Left lung (tissue), 10 donors: ENCODE results near the gene EDN1. TPM values are rescaled to one million over a fixed set of nuclear protein-coding genes. Genes with fewer than 3 reads are reported as not detected.

ENCODE experiments used
- ATAC-seq: fragments of 200-7000 bp; cut with Tn5 transposase; one replicate; pipeline ENCODE4 v1.9.1; 2020; ENCODE audit warnings: moderate library complexity
- DNase-seq, 4 donors: peaks; one replicate each; pipeline ENCODE4 v3.0.0-alpha.2; 2013 to 2020
- H3K27ac ChIP-seq, 2 donors: fragments of 200-600 bp; sonication (generic) in 1 of 2; one replicate each; pipeline versions ENCODE4 v1.5.0 to v1.8.0; 2020 to 2021
- H3K27me3 ChIP-seq, 2 donors: fragments of 200-600 bp; sonication (generic) in 1 of 2; one replicate each; pipeline versions ENCODE4 v1.5.0 to v1.8.0; 2020 to 2021
- H3K36me3 ChIP-seq, 2 donors: fragments of 200-600 bp; sonication (generic) in 1 of 2; one replicate each; pipeline versions ENCODE4 v1.5.0 to v1.8.0; 2020 to 2021
- H3K4me1 ChIP-seq, 2 donors: fragments of 200-600 bp; one replicate each; pipeline ENCODE4 v1.8.0; 2021
- H3K4me3 ChIP-seq, 2 donors: fragments of 200-600 bp; sonication (generic) in 1 of 2; one replicate each; pipeline versions ENCODE4 v1.5.0 to v1.8.0; 2020 to 2021; ENCODE audit warnings: mild to moderate bottlenecking in 1 of 2
- H3K9me3 ChIP-seq, 2 donors: fragments of 200-600 bp; sonication (generic) in 1 of 2; one replicate each; pipeline versions ENCODE4 v1.5.0 to v1.8.0; 2020 to 2021
- CTCF ChIP-seq, 2 donors: fragments of 200-600 bp; sonication (generic) in 1 of 2; IDR thresholded peaks; one replicate each; pipeline versions ENCODE4 v1.5.0 to v1.8.0; 2021; ENCODE audit warnings: antibody characterized with exemption in 2 of 2
- intact Hi-C, 2 donors: fragments of 100-400 bp; cut with DNase I; formaldehyde crosslinking; loops; one replicate each; pipeline versions ENCODE4 v1.11.2 to v1.14.2; 2022
- polyA plus RNA-seq, 6 donors: library from polyadenylated mRNA; unstranded; fragments of 120-200 nt; gene quantifications; one replicate each; pipeline ENCODE4 v1.2.1, GENCODE V29; 2013; ENCODE audit not compliant: insufficient read length in 6 of 6
- total RNA-seq, 2 donors: library from RNA; stranded (reverse); fragmentation: NEBNext Ultra II Directional; extraction: Animal tissue kit (Norgen Biotek cat#: 25700); gene quantifications; one replicate each; pipeline ENCODE4 v1.2.1, GENCODE V29; 2021
- donor health status: DM: no; HTN: yes; CAD: no.
- donor health status: DM: no; HTN: no; CAD: no.

EDN1 gene
- total and polyA plus RNA-seq, 8 donors, result 21.7 to 58.9 (median 38.9) TPM

- Histone ChIP-seq H3K27me3 (no peaks in the 10 kb centered on the region), H3K9me3 (no peaks in the 10 kb centered on the region), H3K27ac (no peak overlapping the region), H3K36me3 (no peaks in the 10 kb centered on the region), H3K4me3 (no peak overlapping the region), H3K4me1 (peaks cover 0 to 11% of the 10 kb centered on the region in 2 donors)
- ATAC-seq (no peak), DNase-seq (no peak)
- intact Hi-C loops, result no loop called here
- no peak for TF ChIP-seq CTCF (IDR thresholded peaks at IDR 0.05)
Observed at GRCh38 chr6:12334526-12335130, 44.5 kb downstream of the EDN1 start.

GRCh38 chr6:12335131-12335527, 45.0 kb downstream of the EDN1 start:
- Histone ChIP-seq H3K4me1 (peaks cover 0 to 11% of the 10 kb centered on the region in 2 donors), H3K27ac (no peak overlapping the region)

GRCh38 chr6:12335717-12336116, 45.6 kb downstream of the EDN1 start:
- intact Hi-C loops, result no loop called here

More at GRCh38 chr6:12335131-12335527, 45.0 kb downstream of the EDN1 start:
- Histone ChIP-seq H3K4me3 (no peak overlapping the region), H3K9me3 (no peaks in the 10 kb centered on the region), H3K27me3 (no peaks in the 10 kb centered on the region), H3K36me3 (no peaks in the 10 kb centered on the region)
- no peak for TF ChIP-seq CTCF (IDR thresholded peaks at IDR 0.05)
- no peak for ATAC-seq
- DNase-seq, result no peak
- intact Hi-C loops, result no loop called here

GRCh38 chr6:12336121-12336971, 46.2 kb downstream of the EDN1 start:
- Histone ChIP-seq H3K9me3 (no peaks in the 10 kb centered on the region), H3K4me1 (peaks cover 0 to 11% of the 10 kb centered on the region in 2 donors), H3K4me3 (no peak overlapping the region), H3K36me3 (no peaks in the 10 kb centered on the region), H3K27me3 (no peaks in the 10 kb centered on the region), H3K27ac (no peak overlapping the region)
- no peak for TF ChIP-seq CTCF (IDR thresholded peaks at IDR 0.05)
- ATAC-seq (no peak), DNase-seq (no peak)
- intact Hi-C loops, result no loop called here

More at GRCh38 chr6:12335717-12336116, 45.6 kb downstream of the EDN1 start:
- TF ChIP-seq CTCF (IDR thresholded peaks at IDR 0.05), result no peak
- H3K9me3 ChIP-seq, result no peaks in the 10 kb centered on the region
- no peaks in the 10 kb centered on the region for H3K36me3 ChIP-seq
- DNase-seq (no peak), ATAC-seq (no peak)
- H3K27ac ChIP-seq, result no peak overlapping the region
- no peak overlapping the region for H3K4me3 ChIP-seq
- no peaks in the 10 kb centered on the region for H3K27me3 ChIP-seq
- H3K4me1 ChIP-seq, result peaks cover 0 to 11% of the 10 kb centered on the region in 2 donors

GRCh38 chr6:12339022-12339421, 48.9 kb downstream of the EDN1 start:
- ATAC-seq (no peak), DNase-seq (no peak)
- Histone ChIP-seq H3K4me1 (peaks cover 0 to 15% of the 10 kb centered on the region in 2 donors), H3K27me3 (no peaks in the 10 kb centered on the region), H3K36me3 (no peaks in the 10 kb centered on the region), H3K4me3 (no peak overlapping the region), H3K27ac (no peak overlapping the region), H3K9me3 (no peaks in the 10 kb centered on the region)
- no peak for TF ChIP-seq CTCF (IDR thresholded peaks at IDR 0.05)
- intact Hi-C loops, result no loop called here
